ENCODE measurements around the gene TLR2. TPM values are rescaled to one million over a fixed set of nuclear protein-coding genes. Genes with fewer than 3 reads are reported as not detected.

The TLR2 gene
- total RNA-seq, 6 donors from 2014 or later: 34.8 to 104 (median 91.2) TPM

Other genes starting within 250 kb of the TLR2 start
- gene TMEM131L, start 217.9 kb upstream of the TLR2 start, total RNA-seq: 10 to 100 TPM; 12.3 to 28.8 (median 19.5) TPM
- not detected for gene RNF175, start 75.7 kb downstream of the TLR2 start, total RNA-seq
- 10 to 100 TPM in 2 of 6 donors, 1 to 10 TPM in 2, under 1 TPM in 1, not detected in 1; 0.98 to 45.2 (median 3.2) TPM for gene SFRP2, start 104.8 kb downstream of the TLR2 start, total RNA-seq